M059J (cell line): ENCODE measurements around the gene WWP2. TPM values are rescaled to one million over a fixed set of nuclear protein-coding genes. Genes with fewer than 3 reads are reported as not detected.
A peak's percentile ranks its signal among the peaks of the same experiment; 100 is the strongest.
"Not testable (repeated sequence)": the region's sequence is repeated elsewhere in the genome, so short reads cannot be mapped to it uniquely, and the experiment has no call there.

Experiments used
- DNase-seq: peaks from one replicate; pipeline ENCODE4 v3.0.0-alpha.2; 2012; ENCODE audit warnings: low read depth
- total RNA-seq: library from RNA; depleted of rRNA; stranded (reverse); fragments of >200 nt; shearing (Covaris generic); gene quantifications from 2 replicates; pipeline ENCODE4 v1.2.3, GENCODE V29; 2014

Gene WWP2
- total RNA-seq, 1 experiment from 2014 or later = 26.5 TPM

GRCh38 chr16:69830534-69831211 lies 68.5 kb downstream of the WWP2 start:
- DNase-seq = no peak

- DNase-seq = peak; percentile 18
Measured at GRCh38 chr16:69831212-69832123, 69.3 kb downstream of the WWP2 start.

GRCh38 chr16:69833357-69834282 lies 71.5 kb downstream of the WWP2 start:
- no peak for DNase-seq

GRCh38 chr16:69834807-69835466 lies 72.8 kb downstream of the WWP2 start:
- no peak for DNase-seq

DNA sequence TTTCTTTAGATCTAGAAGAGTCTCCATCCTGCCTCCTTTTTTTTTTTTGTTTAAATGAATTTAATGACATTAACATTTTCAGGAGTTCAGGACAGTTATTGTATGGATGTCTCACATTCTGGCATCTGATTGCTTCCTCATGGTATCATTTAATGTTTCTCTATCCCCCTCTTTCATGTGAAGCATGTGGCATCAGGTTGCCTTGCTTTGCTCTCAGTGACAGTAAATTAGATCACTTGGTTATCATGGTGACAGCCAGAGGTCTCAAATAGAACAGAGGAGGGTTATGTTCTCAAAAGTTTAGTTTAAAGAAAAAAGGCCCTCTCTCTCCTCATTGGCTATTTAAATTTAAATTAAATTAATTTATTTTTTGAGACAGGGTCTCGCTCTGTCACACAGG lies 74.1 kb downstream of the WWP2 start:
- no peak for DNase-seq

- no peak for DNase-seq
Measured at GRCh38 chr16:69837380-69837779, 75.2 kb downstream of the WWP2 start.

GRCh38 chr16:69838489-69838888 lies 76.4 kb downstream of the WWP2 start:
- no peak for DNase-seq

DNA sequence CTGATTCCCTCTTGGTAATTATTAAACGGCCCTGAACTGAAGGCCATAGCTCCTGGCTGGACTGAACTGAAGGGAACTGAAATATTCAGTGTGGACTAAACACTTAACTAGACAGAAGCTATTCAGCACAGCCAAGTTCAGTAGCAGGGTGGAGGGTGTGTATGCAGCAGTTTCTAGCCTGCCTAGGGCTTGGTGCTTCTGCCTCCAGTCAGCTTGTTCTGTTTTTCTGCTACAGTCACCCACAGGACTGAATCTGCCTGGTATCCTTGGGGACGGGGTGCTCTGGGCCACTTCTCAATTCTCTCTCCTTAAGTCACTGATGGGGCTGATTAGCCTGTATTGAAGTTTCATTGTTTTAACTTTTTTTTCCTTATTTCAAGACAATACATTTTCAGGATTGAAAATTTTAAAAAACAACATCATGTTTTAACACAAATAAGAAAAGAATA lies 77.1 kb downstream of the WWP2 start:
- no peak for DNase-seq

DNA sequence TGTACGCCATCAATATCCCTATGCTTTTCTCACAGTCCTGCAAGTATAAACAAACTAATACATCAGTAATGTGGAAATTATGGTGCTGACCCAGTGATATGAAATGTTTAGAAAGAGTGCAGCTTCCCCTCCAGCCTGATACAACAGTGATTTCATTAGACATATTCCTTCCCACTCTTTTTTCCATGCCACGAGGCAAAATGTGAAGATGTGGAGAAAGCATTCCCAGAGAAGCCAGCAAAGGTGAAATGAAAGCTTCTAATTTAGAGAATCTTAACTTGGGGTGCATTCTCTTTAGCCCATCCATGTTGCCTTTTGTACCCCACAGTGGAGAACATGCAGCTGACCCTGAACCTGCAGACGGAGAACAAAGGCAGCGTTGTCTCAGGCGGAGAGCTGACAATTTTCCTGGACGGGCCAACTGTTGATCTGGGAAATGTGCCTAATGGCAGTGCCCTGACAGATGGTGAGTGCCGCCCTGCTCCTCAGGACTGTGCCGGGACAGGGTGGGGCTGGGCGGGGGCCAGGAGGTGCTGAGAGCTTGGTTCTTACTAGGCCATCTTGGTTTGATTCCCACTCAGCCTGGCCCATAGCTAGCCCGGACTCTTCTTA lies 77.8 kb downstream of the WWP2 start:
- no peak for DNase-seq

DNA sequence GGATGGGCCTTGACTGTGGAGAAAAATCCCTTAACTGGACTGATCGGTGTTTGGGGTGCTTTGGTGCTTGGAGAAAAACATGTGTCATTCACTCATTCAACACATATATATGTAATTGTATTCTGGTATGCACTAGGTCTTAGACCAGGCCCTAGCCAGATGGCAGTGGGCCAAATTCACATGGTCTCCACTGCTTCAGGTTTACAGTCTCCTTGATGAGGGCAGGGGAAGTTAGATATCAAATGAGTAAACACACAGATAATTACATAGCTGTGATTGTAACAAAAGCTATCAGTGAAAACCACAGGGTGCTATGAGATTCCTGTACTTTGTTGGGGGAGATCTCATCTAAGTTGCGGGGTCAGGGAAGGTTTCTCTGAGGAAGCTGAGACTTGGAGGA lies 78.8 kb downstream of the WWP2 start:
- no peak for DNase-seq

- no peak for DNase-seq
Measured at GRCh38 chr16:69844441-69844840, 82.3 kb downstream of the WWP2 start.

DNA sequence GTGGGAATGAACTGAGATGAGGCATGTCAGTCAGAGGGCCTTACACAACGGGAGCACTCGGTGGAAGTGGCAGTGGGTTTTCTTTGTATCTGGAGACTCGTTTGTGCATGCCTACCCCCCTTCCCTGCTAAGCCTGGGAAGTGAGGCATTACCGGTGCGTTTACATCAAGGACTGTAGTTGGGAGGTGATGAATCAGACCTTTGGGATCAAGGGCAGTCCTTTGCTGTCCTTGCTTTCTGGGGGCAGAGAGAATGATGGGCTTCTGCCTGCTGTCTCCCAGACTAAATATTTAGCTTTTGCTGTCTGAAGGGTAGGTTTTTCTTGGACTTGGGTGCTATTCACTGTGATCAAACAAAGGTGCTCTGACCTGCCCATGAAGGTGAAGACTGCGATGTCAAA lies 83.0 kb downstream of the WWP2 start:
- no peak for DNase-seq

DNA sequence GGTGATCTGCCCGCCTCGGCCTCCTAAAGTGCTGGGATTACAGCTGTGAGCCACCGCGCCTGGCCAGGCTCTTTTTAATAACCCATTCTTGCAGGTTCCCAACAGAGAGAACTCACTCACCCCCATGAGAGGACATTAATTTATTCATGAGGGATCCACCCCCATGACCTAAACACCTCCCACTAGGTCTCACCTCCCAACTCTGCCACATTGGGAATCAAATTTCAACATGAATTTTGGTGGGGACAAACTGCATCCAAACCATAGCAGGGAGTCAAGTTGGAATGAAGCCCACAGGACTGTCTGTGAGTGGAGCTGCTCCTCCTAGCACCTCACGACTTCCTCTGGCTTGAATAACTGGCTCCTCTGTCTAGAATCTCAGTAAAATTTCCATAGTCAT lies 85.5 kb downstream of the WWP2 start:
- peak; percentile 61 for DNase-seq

- DNase-seq = peak; percentile 97
Measured at GRCh38 chr16:69848637-69849545, 86.8 kb downstream of the WWP2 start.

DNA sequence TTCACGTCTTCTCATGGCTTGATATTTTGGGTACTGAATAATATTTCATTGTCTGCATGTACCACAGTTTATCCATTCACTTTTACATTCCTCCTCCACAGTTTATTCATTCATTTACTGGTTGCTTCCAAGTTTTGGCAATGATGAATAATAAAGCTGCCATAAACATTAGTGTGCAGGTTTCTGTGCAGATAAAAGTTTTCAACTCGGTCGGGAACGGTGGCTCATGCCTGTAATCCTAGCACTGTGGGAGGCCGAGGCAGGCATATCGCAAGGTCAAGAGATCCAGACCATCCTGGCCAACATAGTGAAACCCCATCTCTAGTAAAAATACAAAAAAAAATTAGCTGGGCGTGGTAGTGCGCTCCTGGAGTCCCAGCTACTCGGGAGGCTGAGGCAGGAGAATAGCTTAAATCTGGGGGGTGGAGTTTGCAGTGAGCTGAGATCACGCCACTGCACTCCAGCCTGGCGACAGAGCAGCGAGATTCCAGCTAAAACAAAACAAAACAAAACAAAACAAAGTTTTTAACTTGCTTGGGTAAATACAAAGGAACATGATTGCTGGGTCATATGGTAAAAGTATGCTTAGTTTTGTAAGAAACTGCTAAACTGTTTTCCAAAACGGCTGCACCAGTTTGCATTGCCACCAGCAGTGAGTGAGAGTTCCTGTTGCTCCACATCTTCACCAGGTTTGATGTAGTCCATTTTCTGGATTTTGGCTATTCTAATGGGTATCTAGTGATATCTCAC lies 89.5 kb downstream of the WWP2 start:
- no peak for DNase-seq

- no peak for DNase-seq
Measured at GRCh38 chr16:69852815-69853214, 90.7 kb downstream of the WWP2 start.

DNA sequence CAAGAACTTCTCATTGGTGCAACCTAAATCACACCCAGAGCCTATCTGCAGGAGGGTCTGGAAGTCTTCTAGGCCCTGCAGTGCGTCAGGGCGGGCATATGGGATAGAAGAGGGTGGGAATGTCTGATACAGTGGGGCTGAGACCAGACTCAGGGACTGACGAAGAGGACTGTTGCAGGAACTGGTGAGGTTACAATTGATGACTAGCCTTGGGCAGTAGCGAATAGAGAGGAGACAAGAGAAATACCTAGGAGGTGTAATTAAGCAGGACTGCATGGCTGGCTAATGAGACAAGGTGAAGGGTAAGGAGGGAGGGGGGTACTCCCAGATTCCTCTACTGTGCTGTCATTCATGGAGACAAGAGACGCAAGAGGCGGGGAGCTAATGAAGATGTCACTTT lies 91.3 kb downstream of the WWP2 start:
- no peak for DNase-seq

DNA sequence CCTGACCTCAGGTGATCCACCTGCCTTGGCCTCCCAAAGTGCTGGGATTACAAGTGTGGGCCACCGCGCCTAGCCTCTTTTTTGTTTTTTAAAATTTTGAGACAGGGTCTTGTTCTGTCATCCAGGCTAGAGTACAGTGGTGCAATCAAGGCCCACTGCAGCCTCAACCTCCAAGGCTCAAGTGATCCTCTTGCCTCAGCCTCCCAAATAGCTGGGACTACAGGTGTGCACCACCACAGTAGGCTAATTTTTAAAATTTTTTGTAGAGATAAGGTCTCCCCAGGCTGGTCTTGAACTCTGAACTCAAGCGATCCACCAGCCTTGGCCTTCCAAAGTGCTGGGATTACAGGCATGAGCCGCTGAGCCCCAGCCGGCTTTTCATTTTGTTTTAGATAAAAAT lies 92.6 kb downstream of the WWP2 start:
- not testable (repeated sequence) for DNase-seq

DNA sequence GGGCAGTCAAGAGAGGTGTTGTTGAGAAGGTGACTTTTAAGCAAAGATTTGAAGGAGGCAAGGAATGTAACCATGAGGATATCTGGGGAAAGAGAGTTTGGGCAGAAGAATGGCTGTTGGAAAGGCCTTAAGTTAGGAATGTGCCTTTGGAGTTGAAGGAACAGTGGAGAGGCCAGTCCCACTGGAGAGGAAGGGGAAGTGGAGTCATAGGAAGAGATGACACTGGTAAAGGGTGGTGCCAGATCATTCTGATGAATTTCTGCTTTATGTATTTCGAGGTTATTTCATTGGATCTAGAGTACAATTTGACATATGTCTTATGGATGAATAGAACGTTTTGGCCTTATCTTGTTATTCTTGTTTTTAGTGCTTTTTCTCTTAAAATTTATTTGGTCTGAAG lies 93.5 kb downstream of the WWP2 start:
- DNase-seq = no peak
